Mesenchymal stem cell (in vitro differentiated cells and primary cell): Measurements from ENCODE around the gene DEFB123.
"Not testable (repeated sequence)": the region's sequence is repeated elsewhere in the genome, so short reads cannot be mapped to it uniquely, and the experiment has no call there.

Source experiments
- DNase-seq: peaks from one replicate; pipeline ENCODE4 v3.0.0-alpha.2; 2013
- H2AFZ ChIP-seq: one replicate; pipeline ENCODE4 v1.6.1; 2013; ENCODE audit warnings: low read depth, mild to moderate bottlenecking, control low read depth, inconsistent platforms, low read length, moderate library complexity
- H2AK5ac ChIP-seq: 2 replicates; pipeline ENCODE4 v1.6.1; 2013; ENCODE audit warnings: low read length, moderate library complexity, mild to moderate bottlenecking, inconsistent platforms; ENCODE audit not compliant: severe bottlenecking
- H2BK120ac ChIP-seq: one replicate; pipeline ENCODE4 v1.6.1; 2013; ENCODE audit warnings: low read depth, mild to moderate bottlenecking, inconsistent platforms, low read length, moderate library complexity
- H2BK12ac ChIP-seq, 2 experiments: one replicate each; pipeline ENCODE4 v1.6.1; 2013; ENCODE audit warnings: inconsistent platforms in 2 of 2, low read length in 2 of 2, mild to moderate bottlenecking in 2 of 2, moderate library complexity in 2 of 2, control low read depth in 1 of 2
- H2BK15ac ChIP-seq: one replicate; pipeline ENCODE4 v1.6.1; 2013; ENCODE audit warnings: mild to moderate bottlenecking, low read depth, inconsistent platforms; ENCODE audit not compliant: poor library complexity, severe bottlenecking
- H2BK5ac ChIP-seq: 2 replicates; pipeline ENCODE4 v1.6.1; 2013; ENCODE audit warnings: low read depth, mild to moderate bottlenecking, low read length, control low read depth, inconsistent platforms; ENCODE audit not compliant: poor library complexity, severe bottlenecking
- H3K14ac ChIP-seq, 2 experiments: one replicate each; pipeline ENCODE4 v1.6.1; 2013; ENCODE audit warnings: inconsistent platforms in 2 of 2, low read length in 2 of 2, control low read depth in 1 of 2, mild to moderate bottlenecking in 1 of 2, moderate library complexity in 1 of 2
- H3K18ac ChIP-seq, 2 experiments: one replicate each; pipeline ENCODE4 v1.6.1; 2013; ENCODE audit warnings: inconsistent platforms in 2 of 2, low read length in 2 of 2, control low read depth in 1 of 2, low read depth in 1 of 2, mild to moderate bottlenecking in 1 of 2
- H3K23ac ChIP-seq, 2 experiments: one replicate each; pipeline ENCODE4 v1.6.1; 2013; ENCODE audit warnings: inconsistent platforms in 2 of 2, low read length in 2 of 2, mild to moderate bottlenecking in 2 of 2, moderate library complexity in 2 of 2, control low read depth in 1 of 2
- H3K27ac ChIP-seq: 2 replicates; pipeline ENCODE4 v1.5.1; 2013; ENCODE audit warnings: mild to moderate bottlenecking, moderate library complexity, low read length, control low read depth, inconsistent platforms; ENCODE audit not compliant: poor library complexity, severe bottlenecking
- H3K27me3 ChIP-seq, 2 experiments: 2 replicates each; pipeline versions ENCODE4 v1.6.1 to v1.7.0; 2013; ENCODE audit warnings: low read length in 2 of 2, mild to moderate bottlenecking in 2 of 2, moderate library complexity in 2 of 2, control low read depth in 1 of 2, inconsistent platforms in 1 of 2; ENCODE audit not compliant: control insufficient read depth in 1 of 2, insufficient read depth in 1 of 2
- H3K36me3 ChIP-seq, 2 experiments: 2 replicates each; pipeline versions ENCODE4 v1.6.1 to v1.7.0; 2013; ENCODE audit warnings: low read length in 2 of 2, control low read depth in 1 of 2, inconsistent platforms in 1 of 2, low read depth in 1 of 2, mild to moderate bottlenecking in 1 of 2; ENCODE audit not compliant: insufficient read depth in 2 of 2, control insufficient read depth in 1 of 2
- H3K4ac ChIP-seq, 2 experiments: one replicate each; pipeline ENCODE4 v1.6.1; 2013; ENCODE audit warnings: inconsistent platforms in 2 of 2, low read length in 2 of 2, mild to moderate bottlenecking in 2 of 2, moderate library complexity in 2 of 2, control low read depth in 1 of 2, low read depth in 1 of 2
- H3K4me1 ChIP-seq: 2 replicates; pipeline ENCODE4 v1.6.1; 2013; ENCODE audit warnings: low read depth, low read length, control low read depth; ENCODE audit not compliant: control insufficient read depth, insufficient read depth
- H3K4me2 ChIP-seq: 2 replicates; pipeline ENCODE4 v1.6.1; 2013; ENCODE audit warnings: low read length, mild to moderate bottlenecking, inconsistent platforms; ENCODE audit not compliant: poor library complexity, severe bottlenecking
- H3K4me3 ChIP-seq, 2 experiments: 2 replicates each; pipeline versions ENCODE4 v1.5.1 to v1.7.0; 2013; ENCODE audit warnings: low read length in 2 of 2, mild to moderate bottlenecking in 2 of 2, control low read depth in 1 of 2, low read depth in 1 of 2; ENCODE audit not compliant: insufficient read depth in 1 of 2
- H3K79me1 ChIP-seq: replicated peaks from 2 replicates; pipeline ENCODE4 v1.6.1; 2013; ENCODE audit warnings: mild to moderate bottlenecking, control low read depth, low read length, inconsistent platforms; ENCODE audit not compliant: poor library complexity, severe bottlenecking
- H3K9ac ChIP-seq: 2 replicates; pipeline ENCODE4 v1.7.0; 2013; ENCODE audit warnings: mild to moderate bottlenecking, low read length, moderate library complexity
- H3K9me3 ChIP-seq: 2 replicates; pipeline ENCODE4 v1.7.0; 2013; ENCODE audit warnings: mild to moderate bottlenecking, low read length; ENCODE audit not compliant: control insufficient read depth
- H4K8ac ChIP-seq: one replicate; pipeline ENCODE4 v1.6.1; 2013; ENCODE audit warnings: inconsistent platforms, mild to moderate bottlenecking, low read length, moderate library complexity
- H4K91ac ChIP-seq: one replicate; pipeline ENCODE4 v1.6.1; 2013; ENCODE audit warnings: mild to moderate bottlenecking, low read length, inconsistent platforms
- WGBS: methylation state at CpG from one replicate; pipeline ENCODE4 v1.1.7; 2013; ENCODE audit warnings: mixed read lengths; 5-methylcytosine and 5-hydroxymethylcytosine counted together

Gene DEFB123

GRCh38 chr20:31418307-31418706, 22.1 kb upstream of the DEFB123 start:
- H3K9ac ChIP-seq: no peak overlapping the region
- H2BK12ac ChIP-seq: no peak overlapping the region
- no peak overlapping the region for H3K14ac ChIP-seq
- H3K4me3 ChIP-seq: no peak overlapping the region
- no peak overlapping the region for H2BK120ac ChIP-seq
- H2BK15ac ChIP-seq: no peak overlapping the region
- no peak overlapping the region for H3K4me2 ChIP-seq
- H3K27ac ChIP-seq: no peak overlapping the region
- H3K23ac ChIP-seq: no peak overlapping the region
- 85% methylated on average over 5 of the region's 7 CpGs for WGBS
- H3K18ac ChIP-seq: no peak overlapping the region
- no peak overlapping the region for H2AK5ac ChIP-seq
- no peaks in the 10 kb centered on the region for H3K9me3 ChIP-seq
- H4K8ac ChIP-seq: no peak overlapping the region
- H3K79me1 ChIP-seq: no peaks in the 10 kb centered on the region
- H2BK5ac ChIP-seq: no peak overlapping the region
- no peak overlapping the region for H4K91ac ChIP-seq
- H3K36me3 ChIP-seq: no peaks in the 10 kb centered on the region
- H3K4me1 ChIP-seq: no peaks in the 10 kb centered on the region
- DNase-seq: no peak
- no peak overlapping the region for H2AFZ ChIP-seq
- H3K4ac ChIP-seq: no peak overlapping the region
- peaks cover 0 to 10% of the 10 kb centered on the region in 2 experiments for H3K27me3 ChIP-seq

DNA sequence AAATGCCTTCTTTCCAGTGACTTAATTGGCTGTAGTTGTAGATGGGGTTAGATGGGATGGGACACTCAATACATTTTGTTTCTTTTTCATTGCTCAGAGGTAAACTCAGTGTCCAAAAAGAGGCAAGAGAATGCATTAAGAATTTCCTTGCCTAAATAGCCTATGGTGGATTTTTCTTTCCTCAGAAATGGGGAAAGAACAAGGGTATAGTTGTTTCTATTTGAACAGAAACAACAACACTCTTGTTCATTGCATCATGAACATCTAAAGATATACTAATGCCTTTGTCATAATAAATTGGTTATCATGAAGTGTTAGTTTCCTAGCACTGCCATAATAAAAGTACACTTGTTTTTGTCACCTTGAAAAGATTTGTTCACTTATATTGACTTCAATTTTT, 14.6 kb upstream of the DEFB123 start:
- no peak overlapping the region for H4K8ac ChIP-seq
- no peak overlapping the region for H2BK15ac ChIP-seq
- H3K4me1 ChIP-seq: no peaks in the 10 kb centered on the region
- H3K14ac ChIP-seq: no peak overlapping the region
- H2BK12ac ChIP-seq: no peak overlapping the region
- peaks cover 0 to 18% of the 10 kb centered on the region in 2 experiments for H3K27me3 ChIP-seq
- no peaks in the 10 kb centered on the region for H3K79me1 ChIP-seq
- H3K18ac ChIP-seq: no peak overlapping the region
- H3K4me3 ChIP-seq: no peak overlapping the region
- H2BK5ac ChIP-seq: no peak overlapping the region
- H3K4me2 ChIP-seq: no peak overlapping the region
- no peak for DNase-seq
- no peak overlapping the region for H2AK5ac ChIP-seq
- no peak overlapping the region for H2BK120ac ChIP-seq
- H3K36me3 ChIP-seq: no peaks in the 10 kb centered on the region
- H4K91ac ChIP-seq: no peak overlapping the region
- no peaks in the 10 kb centered on the region for H3K9me3 ChIP-seq
- H3K23ac ChIP-seq: no peak overlapping the region
- no peak overlapping the region for H2AFZ ChIP-seq
- no peak overlapping the region for H3K9ac ChIP-seq
- no peak overlapping the region for H3K27ac ChIP-seq
- H3K4ac ChIP-seq: no peak overlapping the region

GRCh38 chr20:31426891-31427551, 13.4 kb upstream of the DEFB123 start:
- H3K4me1 ChIP-seq, H3K14ac ChIP-seq, H3K27ac ChIP-seq, H3K4me3 ChIP-seq, H3K18ac ChIP-seq, H2BK12ac ChIP-seq, H2AK5ac ChIP-seq, H2BK15ac ChIP-seq, H3K36me3 ChIP-seq, H3K4ac ChIP-seq, H3K23ac ChIP-seq, H3K9me3 ChIP-seq, H2AFZ ChIP-seq, H3K9ac ChIP-seq, DNase-seq, H2BK5ac ChIP-seq, H4K91ac ChIP-seq, H3K79me1 ChIP-seq, H4K8ac ChIP-seq, H2BK120ac ChIP-seq, H3K4me2 ChIP-seq: not testable (repeated sequence)
- WGBS: 82% methylated on average over 9 of the region's 48 CpGs
- H3K27me3 ChIP-seq: peaks cover 0 to 21% of the 10 kb centered on the region in 2 experiments

DNA sequence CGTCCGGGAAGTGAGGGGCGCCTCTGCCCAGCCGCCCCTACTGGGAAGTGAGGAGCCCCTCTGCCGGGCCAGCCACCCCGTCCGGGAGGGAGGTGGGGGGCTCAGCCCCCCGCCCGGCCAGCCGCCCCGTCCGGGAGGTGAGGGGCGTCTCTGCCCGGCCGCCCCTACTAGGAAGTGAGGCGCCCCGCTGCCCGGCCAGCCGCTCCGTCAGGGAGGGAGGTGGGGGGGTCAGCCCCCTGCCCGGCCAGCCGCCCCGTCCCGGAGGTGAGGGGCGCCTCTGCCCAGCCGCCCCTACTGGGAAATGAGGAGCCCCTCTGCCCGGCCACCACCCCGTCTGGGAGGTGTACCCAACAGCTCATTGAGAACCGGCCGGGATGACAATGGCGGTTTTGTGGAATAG, 12.9 kb upstream of the DEFB123 start:
- not testable (repeated sequence) for H2BK5ac ChIP-seq, H2BK120ac ChIP-seq, H3K14ac ChIP-seq, H2AFZ ChIP-seq, H4K8ac ChIP-seq, H2BK12ac ChIP-seq, H3K4me3 ChIP-seq, H3K9ac ChIP-seq, H3K23ac ChIP-seq, H3K4me1 ChIP-seq, H3K18ac ChIP-seq, H4K91ac ChIP-seq, H3K4me2 ChIP-seq, H3K79me1 ChIP-seq, H2BK15ac ChIP-seq, H3K9me3 ChIP-seq, H3K36me3 ChIP-seq, H2AK5ac ChIP-seq, DNase-seq, H3K4ac ChIP-seq, H3K27ac ChIP-seq
- peaks cover 0 to 18% of the 10 kb centered on the region in 2 experiments for H3K27me3 ChIP-seq
- WGBS: 92% methylated on average over 31 of the region's 31 CpGs
